GM19395 (cell line): Measurements from ENCODE around the gene PDP2.
"Not testable (repeated sequence)": the region's sequence is repeated elsewhere in the genome, so short reads cannot be mapped to it uniquely, and the experiment has no call there.

Experiments used
- ATAC-seq: cut with Tn5 transposase; IDR thresholded peaks from one replicate; pipeline ENCODE4 v1.9.1; 2021; ENCODE audit warnings: mild to moderate bottlenecking, moderate library complexity; ENCODE audit not compliant: unreplicated experiment

The PDP2 gene

GRCh38 chr16:66851166-66851964 is 28.9 kb upstream of the PDP2 start:
- no peak for ATAC-seq

DNA sequence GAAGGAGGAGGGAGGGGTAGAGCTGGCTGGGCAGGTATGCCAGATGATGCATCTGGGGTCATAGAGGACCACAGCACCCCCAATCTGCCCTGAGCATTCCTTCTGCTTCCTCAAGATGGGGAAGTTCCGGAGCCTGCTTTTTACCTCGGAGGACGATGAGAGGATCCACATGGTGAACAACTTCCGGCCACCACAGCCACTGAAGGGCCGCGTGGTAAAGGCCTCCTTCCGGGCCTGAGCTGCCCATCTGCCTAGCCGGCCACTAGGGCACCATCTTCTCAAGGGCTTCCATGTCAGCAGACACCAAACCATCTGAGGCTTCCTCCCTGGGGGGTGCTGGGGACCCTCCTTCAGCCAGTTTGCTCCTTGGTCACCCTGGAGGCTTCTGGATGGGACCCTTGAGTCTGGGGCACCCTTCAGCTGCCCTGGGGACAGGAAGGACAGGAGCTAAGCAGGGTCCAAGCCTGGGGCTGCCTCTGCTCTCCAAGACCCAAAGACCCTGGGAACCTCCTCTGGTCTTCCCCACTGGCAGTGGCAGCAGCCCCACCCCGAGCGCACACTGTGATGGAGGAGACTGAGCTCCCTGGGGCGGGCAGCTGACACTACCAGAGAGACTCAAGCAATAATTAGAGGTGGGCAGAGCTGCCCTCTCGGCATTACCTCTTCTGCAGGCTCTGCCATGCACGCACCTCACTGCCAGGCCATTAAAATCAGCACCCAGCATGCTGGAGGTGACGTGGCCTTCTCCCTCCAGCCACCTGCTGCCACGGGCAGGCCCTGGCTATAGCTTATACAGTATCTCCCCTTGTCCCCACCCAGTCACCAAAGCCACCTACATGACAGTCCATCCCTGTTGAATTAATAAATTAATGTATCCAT is 26.8 kb upstream of the PDP2 start:
- ATAC-seq = no peak

- no peak for ATAC-seq
These were observed 24.1 kb upstream of the PDP2 start for GRCh38 chr16:66856184-66856730.

- no peak for ATAC-seq
These were observed 23.5 kb upstream of the PDP2 start for GRCh38 chr16:66856801-66857200.

DNA sequence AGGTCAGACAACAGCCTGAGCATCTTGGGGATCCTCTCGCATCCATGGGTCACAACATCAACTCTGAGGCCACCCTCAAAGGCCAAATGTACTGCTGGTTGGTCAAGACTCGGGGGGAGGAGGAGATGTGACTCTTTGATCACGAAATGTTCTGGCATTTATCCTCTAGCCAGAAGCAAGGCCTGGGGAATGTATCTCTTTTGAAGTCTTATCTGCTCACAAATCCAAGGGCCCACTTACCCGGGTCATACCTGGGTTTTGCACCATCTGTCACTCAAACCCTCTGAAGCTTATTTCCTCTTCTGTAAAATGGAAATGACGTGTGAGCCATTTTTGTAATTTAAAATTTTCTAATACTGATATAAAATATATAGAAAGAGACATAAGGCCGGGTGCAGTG is 22.9 kb upstream of the PDP2 start:
- no peak for ATAC-seq

GRCh38 chr16:66858740-66859396 is 21.4 kb upstream of the PDP2 start:
- no peak for ATAC-seq

DNA sequence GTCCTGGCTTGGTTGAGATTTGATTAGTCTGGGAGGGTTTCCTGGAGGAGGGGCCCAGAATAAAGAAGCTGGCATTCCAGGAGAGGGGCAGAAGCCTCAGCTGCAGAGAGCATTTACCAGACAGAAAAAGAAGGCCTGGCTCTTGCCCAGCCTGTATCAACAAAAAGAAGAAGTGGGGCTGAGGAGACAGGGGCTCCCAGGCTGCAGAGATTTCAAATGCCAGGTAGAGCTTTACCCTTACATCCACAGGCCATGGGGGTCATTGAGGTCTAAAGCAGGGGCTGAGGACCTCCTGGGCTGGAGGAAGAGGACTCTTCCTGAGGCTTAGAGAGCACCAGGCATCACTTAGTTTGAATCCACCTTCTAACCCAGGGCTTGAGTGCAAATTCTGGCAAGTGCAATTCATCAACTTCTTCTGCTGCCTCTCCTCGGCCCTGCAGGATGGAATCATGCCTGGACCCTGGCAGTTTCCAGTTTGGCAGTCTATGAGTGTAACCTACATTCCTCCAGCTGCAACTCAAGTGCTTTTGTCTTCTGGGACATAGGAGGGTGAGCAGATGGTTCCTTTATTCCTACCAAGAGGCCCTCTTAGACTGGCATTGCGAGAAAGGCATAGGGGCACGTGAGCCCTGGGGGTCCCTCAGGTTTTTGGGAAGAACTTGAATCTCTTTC is 20.8 kb upstream of the PDP2 start:
- ATAC-seq = no peak

GRCh38 chr16:66862023-66862520 is 18.2 kb upstream of the PDP2 start:
- no peak for ATAC-seq

- no peak for ATAC-seq
These were observed 16.6 kb upstream of the PDP2 start for GRCh38 chr16:66863707-66864106.

DNA sequence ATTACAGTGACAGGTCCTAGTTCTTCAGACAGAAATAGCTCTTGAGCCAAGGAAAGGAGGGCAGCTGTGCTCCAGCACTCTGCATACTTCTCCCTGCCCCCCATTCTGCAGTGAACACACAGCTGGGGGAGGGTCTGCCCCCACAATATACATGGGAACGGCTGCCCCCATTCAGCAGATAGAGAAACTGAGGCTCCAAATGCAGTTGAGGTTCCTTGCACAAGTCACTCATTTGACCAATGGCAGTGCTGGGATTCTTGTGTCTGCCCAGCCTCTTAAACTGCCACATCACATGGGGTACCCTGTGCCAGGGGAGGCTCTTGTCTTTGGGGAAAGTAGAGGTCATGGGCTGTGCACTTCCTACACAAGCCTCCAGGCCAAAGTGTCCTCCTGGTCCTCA is 10.9 kb upstream of the PDP2 start:
- ATAC-seq = no peak

DNA sequence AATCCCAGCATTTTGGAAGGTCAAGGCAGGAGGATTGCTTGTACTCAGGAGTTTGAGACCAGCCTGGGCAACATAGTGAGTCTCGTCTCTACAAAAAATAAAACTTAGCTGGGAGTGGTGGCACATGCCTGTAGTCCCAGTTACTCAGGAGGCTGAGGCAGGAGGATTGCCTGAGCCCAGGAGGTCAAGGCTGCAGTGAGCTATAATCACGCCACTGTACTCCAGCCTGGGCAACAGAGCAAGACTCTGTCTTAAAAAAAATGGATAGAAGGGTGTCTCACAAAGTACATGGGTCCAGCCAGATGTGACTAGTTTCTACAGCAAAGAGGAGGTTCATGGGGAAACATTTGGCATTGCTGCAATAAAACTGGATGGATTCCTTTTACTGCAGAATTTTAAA is 9.0 kb upstream of the PDP2 start:
- ATAC-seq = not testable (repeated sequence)

GRCh38 chr16:66871840-66872239 is 8.5 kb upstream of the PDP2 start:
- ATAC-seq = no peak

- ATAC-seq = no peak
These were observed 7.8 kb upstream of the PDP2 start for GRCh38 chr16:66872559-66872942.

GRCh38 chr16:66872943-66873684 is 7.2 kb upstream of the PDP2 start:
- peak; percentile 74 for ATAC-seq

GRCh38 chr16:66873685-66874055 is 6.6 kb upstream of the PDP2 start:
- ATAC-seq = no peak

DNA sequence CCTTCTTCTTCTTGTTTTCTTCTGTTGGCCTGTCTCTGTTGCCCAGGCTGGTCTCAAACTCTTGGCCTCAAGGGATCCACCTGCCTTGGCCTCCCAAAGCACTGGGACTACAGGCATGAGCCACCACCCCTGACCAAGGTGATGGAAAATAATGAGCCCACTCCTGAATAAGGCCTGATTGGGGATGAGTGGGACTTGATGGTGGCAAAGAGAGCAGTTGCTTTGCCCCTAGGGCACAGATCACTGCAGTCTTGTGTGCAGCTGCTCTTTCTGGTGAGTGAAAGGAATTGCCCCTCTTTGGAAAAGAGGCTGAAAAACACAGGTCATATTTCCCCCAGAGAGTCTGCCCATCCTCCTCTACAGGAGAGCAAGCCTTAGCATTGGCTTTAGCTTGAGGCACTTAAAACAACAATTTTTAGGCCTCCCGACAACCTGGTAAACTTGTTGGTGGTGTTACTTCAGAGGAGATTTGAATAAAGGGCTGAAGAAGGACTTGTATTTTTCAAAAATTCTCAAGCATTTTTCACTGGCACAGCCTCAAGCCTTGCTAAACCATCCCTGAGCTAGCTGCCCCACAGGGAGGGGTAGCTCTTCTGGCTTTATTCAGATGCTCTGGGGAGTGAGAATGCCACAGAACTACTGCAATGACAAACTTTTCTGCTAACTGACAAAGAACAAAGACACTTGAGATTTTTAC is 6.1 kb upstream of the PDP2 start:
- ATAC-seq = no peak

DNA sequence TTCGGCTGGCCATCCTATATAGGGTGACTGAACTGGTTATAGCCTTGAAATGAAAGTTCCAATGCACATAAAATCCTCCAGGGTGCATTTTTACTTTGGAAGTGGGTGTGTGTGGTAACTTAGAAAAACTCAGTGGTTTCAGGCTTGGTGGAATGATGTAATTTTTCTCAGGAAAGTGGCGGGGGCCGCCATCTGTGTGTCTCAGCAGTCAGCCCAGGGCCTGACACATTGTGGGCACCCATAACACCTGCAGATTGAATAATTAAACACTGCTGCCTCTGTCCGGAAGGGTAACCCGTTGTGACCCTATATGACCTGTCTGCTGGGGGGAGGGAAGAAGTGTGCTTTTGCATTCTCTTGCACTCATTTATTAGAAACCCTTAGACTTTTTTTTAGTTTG is 2.2 kb upstream of the PDP2 start:
- no peak for ATAC-seq

GRCh38 chr16:66881014-66881417 is 701 bp downstream of the PDP2 start:
- no peak for ATAC-seq

DNA sequence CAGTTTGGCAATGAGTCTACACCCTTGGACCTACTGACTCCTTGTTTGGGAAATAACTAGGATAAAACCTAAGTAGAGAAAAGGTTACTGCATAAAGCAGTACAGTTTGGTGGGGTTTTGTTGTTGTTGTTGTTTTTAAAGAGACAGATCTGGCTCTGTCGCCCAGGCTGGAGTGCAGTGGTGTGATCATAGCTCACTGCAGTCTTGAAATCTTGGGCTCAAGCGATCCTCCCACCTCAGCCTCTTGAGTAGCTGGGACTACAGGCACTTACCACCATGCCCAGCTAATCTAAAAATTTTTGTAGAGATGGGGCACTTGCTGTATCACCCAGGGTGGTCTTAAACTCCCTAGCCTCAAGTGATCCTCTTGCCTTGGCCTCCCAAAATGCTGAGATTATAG is 1.2 kb downstream of the PDP2 start:
- no peak for ATAC-seq
